Activated gamma-delta T cell (primary cell): ENCODE measurements around the gene ADGRG1.

Experiments used
- DNase-seq: peaks from one replicate; lab custom pipeline; 2025; lab: John Stamatoyannopoulos, UW

ADGRG1 gene

GRCh38 chr16:57620335-57621231 lies 7.8 kb upstream of the ADGRG1 start:
- DNase-seq = no peak

- DNase-seq = no peak
Measured at GRCh38 chr16:57621521-57622271, 6.7 kb upstream of the ADGRG1 start.

- DNase-seq = no peak
Measured at GRCh38 chr16:57622361-57623250, 5.8 kb upstream of the ADGRG1 start.

GRCh38 chr16:57623251-57624043 lies 5.0 kb upstream of the ADGRG1 start:
- no peak for DNase-seq

- DNase-seq = no peak
Measured at GRCh38 chr16:57624044-57624688, 4.3 kb upstream of the ADGRG1 start.

GRCh38 chr16:57624806-57625500 lies 3.5 kb upstream of the ADGRG1 start:
- no peak for DNase-seq

GRCh38 chr16:57626420-57627170 lies 1.8 kb upstream of the ADGRG1 start:
- no peak for DNase-seq

- DNase-seq = no peak
Measured at GRCh38 chr16:57627184-57627871, 1.1 kb upstream of the ADGRG1 start.

GRCh38 chr16:57628783-57629293 lies 408 bp downstream of the ADGRG1 start:
- DNase-seq = no peak

GRCh38 chr16:57629516-57630406 lies 1.3 kb downstream of the ADGRG1 start:
- DNase-seq = no peak

GRCh38 chr16:57630407-57630797 lies 2.0 kb downstream of the ADGRG1 start:
- DNase-seq = no peak

GRCh38 chr16:57630931-57631845 lies 2.8 kb downstream of the ADGRG1 start:
- no peak for DNase-seq

- no peak for DNase-seq
Measured at GRCh38 chr16:57632568-57632967, 4.1 kb downstream of the ADGRG1 start.

GRCh38 chr16:57633383-57634064 lies 5.1 kb downstream of the ADGRG1 start:
- DNase-seq = no peak

- DNase-seq = no peak
Measured at GRCh38 chr16:57634171-57634570, 5.7 kb downstream of the ADGRG1 start.
